Glutamatergic neuron (in vitro differentiated cells): ENCODE measurements around the gene SELENOO. TPM values are rescaled to one million over a fixed set of nuclear protein-coding genes. Genes with fewer than 3 reads are reported as not detected.

Source experiments
- DNase-seq: peaks from one replicate; pipeline ENCODE4 v3.0.0; 2022
- H3K27ac Mint-ChIP-seq: one replicate; pipeline ENCODE4 v1.8.0; 2020; ENCODE audit warnings: mild to moderate bottlenecking, mixed read lengths, inconsistent platforms; ENCODE audit not compliant: unreplicated experiment
- H3K27me3 Mint-ChIP-seq: one replicate; pipeline ENCODE4 v1.8.0; 2020; ENCODE audit warnings: mild to moderate bottlenecking, moderate library complexity, mixed read lengths, inconsistent platforms; ENCODE audit not compliant: unreplicated experiment
- H3K36me3 Mint-ChIP-seq: one replicate; pipeline ENCODE4 v1.8.0; 2020; ENCODE audit warnings: mild to moderate bottlenecking, mixed read lengths, inconsistent platforms; ENCODE audit not compliant: unreplicated experiment
- H3K4me1 Mint-ChIP-seq: one replicate; pipeline ENCODE4 v1.8.0; 2020; ENCODE audit warnings: mild to moderate bottlenecking, low read depth, mixed read lengths, inconsistent platforms; ENCODE audit not compliant: unreplicated experiment
- H3K4me3 Mint-ChIP-seq: one replicate; pipeline ENCODE4 v1.8.0; 2020; ENCODE audit warnings: mild to moderate bottlenecking, mixed read lengths, inconsistent platforms; ENCODE audit not compliant: unreplicated experiment
- H3K9me3 Mint-ChIP-seq: one replicate; pipeline ENCODE4 v1.8.0; 2020; ENCODE audit warnings: mild to moderate bottlenecking, moderate library complexity, mixed read lengths, inconsistent platforms; ENCODE audit not compliant: unreplicated experiment
- CTCF ChIP-seq: fragments of 200-600 bp; sonication (generic); IDR thresholded peaks from one replicate; pipeline ENCODE4 v1.5.0; 2021; ENCODE audit not compliant: partially characterized antibody, unreplicated experiment
- total RNA-seq: library from RNA; stranded (reverse); fragmentation: NEBNext Ultra II Directional; extraction: Animal tissue kit (Norgen Biotek cat#: 25700); gene quantifications from one replicate; pipeline ENCODE4 v1.2.1, GENCODE V29; 2021; ENCODE audit not compliant: unreplicated experiment

Gene SELENOO
- total RNA-seq, 1 donor from 2014 or later, result 23.9 TPM

GRCh38 chr22:50206599-50206998 is 5.8 kb downstream of the SELENOO start:
- Mint-ChIP-seq H3K27ac (no peak overlapping the region), H3K4me1 (peaks cover 15% of the 10 kb centered on the region), H3K4me3 (no peak overlapping the region), H3K36me3 (peaks cover 13% of the 10 kb centered on the region), H3K9me3 (peaks cover 21% of the 10 kb centered on the region), H3K27me3 (peaks cover 15% of the 10 kb centered on the region)
- DNase-seq, result no peak
- TF ChIP-seq CTCF, result peak; percentile 44

- Mint-ChIP-seq H3K36me3 (peaks cover 19% of the 10 kb centered on the region), H3K4me3 (no peak overlapping the region), H3K4me1 (peaks cover 9% of the 10 kb centered on the region), H3K27me3 (peaks cover 8% of the 10 kb centered on the region), H3K27ac (peak overlapping the region; percentile 53), H3K9me3 (peaks cover 13% of the 10 kb centered on the region)
- no peak for TF ChIP-seq CTCF
- DNase-seq, result peak; percentile 59
Measured at GRCh38 chr22:50207383-50208140, 6.8 kb downstream of the SELENOO start.

- H3K4me1 Mint-ChIP-seq, result peaks cover 7% of the 10 kb centered on the region
- no peak for DNase-seq
- H3K9me3 Mint-ChIP-seq, result peaks cover 12% of the 10 kb centered on the region
- H3K27ac Mint-ChIP-seq, result peak overlapping the region; percentile 84
- peaks cover 7% of the 10 kb centered on the region for H3K27me3 Mint-ChIP-seq
- peaks cover 23% of the 10 kb centered on the region for H3K36me3 Mint-ChIP-seq
- TF ChIP-seq CTCF, result no peak
- H3K4me3 Mint-ChIP-seq, result no peak overlapping the region
Measured at GRCh38 chr22:50208430-50208938, 7.7 kb downstream of the SELENOO start.

GRCh38 chr22:50208939-50209892 is 8.4 kb downstream of the SELENOO start:
- Mint-ChIP-seq H3K36me3 (peaks cover 18% of the 10 kb centered on the region), H3K27ac (no peak overlapping the region), H3K27me3 (peaks cover 9% of the 10 kb centered on the region), H3K9me3 (peaks cover 13% of the 10 kb centered on the region), H3K4me1 (peaks cover 7% of the 10 kb centered on the region), H3K4me3 (no peak overlapping the region)
- TF ChIP-seq CTCF, result no peak
- DNase-seq, result no peak
